ENCODE results near the gene GORASP2.

Gene GORASP2

DNA sequence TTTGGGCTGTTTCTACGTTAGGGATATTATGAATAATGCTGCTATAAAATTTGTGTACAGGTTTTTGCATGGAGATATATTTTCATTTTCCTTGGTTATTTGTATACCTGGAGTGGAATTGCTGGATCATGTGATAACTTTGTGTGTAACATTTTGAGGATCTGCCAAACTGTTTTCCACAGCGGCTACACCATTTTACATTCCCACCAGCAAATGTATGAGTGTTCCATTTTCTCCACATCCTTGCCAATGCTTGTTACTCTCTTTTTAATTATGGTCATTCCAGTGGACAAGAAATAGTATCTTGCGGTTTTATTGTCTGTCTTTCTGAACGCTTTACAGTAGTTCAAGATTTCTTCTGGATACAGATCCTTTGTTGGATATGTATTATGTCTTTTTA is 13.6 kb downstream of the GORASP2 start:
- H3K4me3 ChIP-seq (replicated peaks; ENCODE audit: low read depth, low read length): no peak overlapping the region
- TF ChIP-seq, protein P1, sequence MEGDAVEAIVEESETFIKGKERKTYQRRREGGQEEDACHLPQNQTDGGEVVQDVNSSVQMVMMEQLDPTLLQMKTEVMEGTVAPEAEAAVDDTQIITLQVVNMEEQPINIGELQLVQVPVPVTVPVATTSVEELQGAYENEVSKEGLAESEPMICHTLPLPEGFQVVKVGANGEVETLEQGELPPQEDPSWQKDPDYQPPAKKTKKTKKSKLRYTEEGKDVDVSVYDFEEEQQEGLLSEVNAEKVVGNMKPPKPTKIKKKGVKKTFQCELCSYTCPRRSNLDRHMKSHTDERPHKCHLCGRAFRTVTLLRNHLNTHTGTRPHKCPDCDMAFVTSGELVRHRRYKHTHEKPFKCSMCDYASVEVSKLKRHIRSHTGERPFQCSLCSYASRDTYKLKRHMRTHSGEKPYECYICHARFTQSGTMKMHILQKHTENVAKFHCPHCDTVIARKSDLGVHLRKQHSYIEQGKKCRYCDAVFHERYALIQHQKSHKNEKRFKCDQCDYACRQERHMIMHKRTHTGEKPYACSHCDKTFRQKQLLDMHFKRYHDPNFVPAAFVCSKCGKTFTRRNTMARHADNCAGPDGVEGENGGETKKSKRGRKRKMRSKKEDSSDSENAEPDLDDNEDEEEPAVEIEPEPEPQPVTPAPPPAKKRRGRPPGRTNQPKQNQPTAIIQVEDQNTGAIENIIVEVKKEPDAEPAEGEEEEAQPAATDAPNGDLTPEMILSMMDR (IDR thresholded peaks at IDR 0.05; ENCODE audit: low read length, missing control alignments): no peak

DNA sequence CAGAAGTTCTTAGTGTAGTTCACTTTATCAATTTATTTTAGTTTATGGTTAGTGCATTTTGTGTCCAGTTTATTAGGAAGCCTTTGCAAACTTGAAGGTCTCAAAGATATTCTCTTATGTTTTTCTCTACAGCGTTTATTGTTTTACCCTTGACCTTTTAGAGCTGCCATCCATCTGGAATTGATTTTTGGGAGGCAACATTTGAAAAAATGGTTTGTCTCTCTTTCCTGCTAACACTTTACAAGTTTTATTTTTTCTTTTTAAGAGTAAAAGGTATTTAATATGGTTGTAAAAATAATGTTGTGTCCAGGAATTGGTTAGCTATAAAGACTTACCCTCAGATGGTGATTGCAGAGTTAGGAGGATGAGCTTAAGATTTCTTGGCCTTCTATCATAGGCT is 14.0 kb downstream of the GORASP2 start:
- TF ChIP-seq, protein P1 (IDR thresholded peaks at IDR 0.05; ENCODE audit: low read length, missing control alignments): no peak
- no peak overlapping the region for H3K4me3 ChIP-seq (replicated peaks; ENCODE audit: low read depth, low read length)
- DNase-seq (ENCODE audit: low read depth): no peak

More for the DNA sequence above, 13.6 kb downstream of the GORASP2 start:
- DNase-seq (ENCODE audit: low read depth): no peak

DNA sequence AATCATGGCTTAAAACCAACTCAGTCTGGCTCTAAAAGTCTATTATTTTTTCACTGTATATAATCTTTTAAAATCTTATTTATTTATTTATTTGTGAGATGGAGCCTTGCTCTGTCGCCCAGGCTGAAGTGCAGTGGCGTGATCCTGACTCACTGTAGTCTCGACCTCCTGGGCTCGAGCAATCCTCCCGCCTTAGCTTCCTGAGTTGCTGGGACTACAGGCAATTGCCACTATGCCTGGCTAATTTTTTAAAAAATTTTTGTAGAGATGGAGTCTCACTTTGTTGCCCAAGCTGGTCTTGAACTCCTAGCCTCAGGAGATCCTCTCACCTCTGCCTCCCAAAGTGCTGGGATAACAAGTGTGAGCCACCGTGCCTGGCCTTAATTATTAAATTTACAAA is 14.5 kb downstream of the GORASP2 start:
- TF ChIP-seq, protein P1 (IDR thresholded peaks at IDR 0.05; ENCODE audit: low read length, missing control alignments): no peak
- no peak overlapping the region for H3K4me3 ChIP-seq (replicated peaks; ENCODE audit: low read depth, low read length)
- no peak for DNase-seq (ENCODE audit: low read depth)

DNA sequence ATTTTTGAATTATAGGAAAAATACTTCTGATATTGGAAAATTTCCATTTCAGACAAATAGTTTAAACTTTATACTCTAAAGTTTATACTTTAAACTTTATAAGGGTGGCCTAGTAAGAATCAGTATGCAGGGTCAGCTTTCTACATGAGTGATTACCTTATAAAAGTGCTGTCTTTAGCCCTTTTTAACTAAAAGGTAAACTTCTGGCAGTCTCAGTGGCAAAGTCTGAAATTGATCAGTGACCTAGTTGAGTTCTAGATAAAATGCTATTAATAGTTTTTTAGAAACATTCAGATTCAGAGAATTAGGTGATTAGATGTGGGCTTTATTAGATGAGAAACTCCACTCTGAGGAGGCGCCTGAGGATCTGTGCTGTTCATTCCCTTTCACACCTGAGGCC is 15.5 kb downstream of the GORASP2 start:
- TF ChIP-seq, protein P1 (IDR thresholded peaks at IDR 0.05; ENCODE audit: low read length, missing control alignments): no peak
- DNase-seq (ENCODE audit: low read depth): no peak
- H3K4me3 ChIP-seq (replicated peaks; ENCODE audit: low read depth, low read length): no peak overlapping the region

DNA sequence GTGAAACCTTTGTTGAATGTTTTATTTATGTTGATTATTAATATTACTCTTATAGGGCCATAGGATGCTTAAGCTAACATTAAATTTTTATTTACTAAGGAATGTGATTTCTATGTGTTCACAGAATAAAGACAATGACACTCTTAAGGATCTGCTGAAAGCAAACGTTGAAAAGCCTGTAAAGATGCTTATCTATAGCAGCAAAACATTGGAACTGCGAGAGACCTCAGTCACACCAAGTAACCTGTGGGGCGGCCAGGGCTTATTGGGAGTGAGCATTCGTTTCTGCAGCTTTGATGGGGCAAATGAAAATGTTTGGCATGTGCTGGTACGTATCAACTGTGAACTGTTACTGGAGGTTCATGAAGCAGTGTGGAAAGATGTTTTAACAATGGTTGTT is 20.4 kb downstream of the GORASP2 start:
- no peak overlapping the region for H3K4me3 ChIP-seq (replicated peaks; ENCODE audit: low read depth, low read length)
- DNase-seq (ENCODE audit: low read depth): no peak
- TF ChIP-seq, protein P1 (IDR thresholded peaks at IDR 0.05; ENCODE audit: low read length, missing control alignments): no peak

DNA sequence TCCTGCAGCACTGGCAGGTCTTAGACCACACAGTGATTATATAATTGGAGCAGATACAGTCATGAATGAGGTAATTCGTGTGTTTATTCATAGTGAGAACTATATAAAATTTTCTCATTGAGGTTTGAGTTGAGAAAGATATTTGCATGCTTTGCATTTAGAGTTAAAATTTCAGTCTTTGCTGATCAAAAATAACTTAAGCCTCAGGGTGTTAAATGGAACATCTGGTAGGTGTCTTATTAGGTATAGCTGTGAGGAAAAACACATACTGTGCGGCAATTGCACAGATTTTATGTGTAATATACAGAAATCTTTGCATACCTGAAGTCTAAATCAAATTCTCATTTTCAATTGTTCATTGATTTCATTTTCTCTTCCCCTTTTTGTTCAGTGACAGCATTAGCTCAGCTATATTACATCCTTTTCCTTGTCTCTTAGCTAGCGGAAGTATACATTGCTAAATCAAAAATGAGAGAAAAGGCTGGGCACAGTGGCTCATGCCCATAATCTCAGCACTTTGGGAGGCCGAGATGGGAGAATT is 21.2 kb downstream of the GORASP2 start:
- TF ChIP-seq, protein P1 (IDR thresholded peaks at IDR 0.05; ENCODE audit: low read length, missing control alignments): no peak
- no peak for DNase-seq (ENCODE audit: low read depth)
- no peak overlapping the region for H3K4me3 ChIP-seq (replicated peaks; ENCODE audit: low read depth, low read length)

DNA sequence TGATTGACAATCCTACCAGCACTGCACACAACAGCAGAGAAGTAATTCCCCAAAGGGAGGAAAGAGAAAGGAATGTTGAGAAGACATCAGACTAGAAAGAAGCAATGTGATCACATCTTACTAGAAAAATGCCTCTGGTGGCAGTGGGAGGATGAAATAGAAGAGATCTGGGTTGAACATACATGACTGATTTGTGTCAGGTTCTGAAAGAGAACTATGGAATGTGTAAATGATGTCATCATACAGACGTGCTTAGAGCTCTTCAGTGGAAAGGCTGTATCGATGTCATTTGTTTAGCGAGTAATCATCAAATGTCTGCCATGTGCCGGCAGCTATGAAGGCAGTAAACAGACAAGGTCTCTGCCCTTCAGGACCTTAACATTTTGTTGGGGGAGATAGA is 24.9 kb downstream of the GORASP2 start:
- TF ChIP-seq, protein P1 (IDR thresholded peaks at IDR 0.05; ENCODE audit: low read length, missing control alignments): no peak
- no peak overlapping the region for H3K4me3 ChIP-seq (replicated peaks; ENCODE audit: low read depth, low read length)
- DNase-seq (ENCODE audit: low read depth): no peak
